PC-9 (cell line): ENCODE results near the gene CCDC68.

ENCODE experiments used
- CTCF ChIP-seq: fragments of 200-600 bp; sonication (generic); conservative IDR thresholded peaks from 2 replicates; pipeline ENCODE4 v1.6.1; 2017; ENCODE audit warnings: mixed run types, antibody characterized with exemption, mild to moderate bottlenecking, moderate library complexity
- EZH2 ChIP-seq: fragments of 200-600 bp; sonication (generic); IDR thresholded peaks from 2 replicates; pipeline ENCODE4 v1.8.0; 2017; ENCODE audit warnings: antibody characterized with exemption, low read depth

- TF ChIP-seq CTCF (no peak), EZH2 (no peak)
These were observed 41.2 kb downstream of the CCDC68 start for GRCh38 chr18:54918060-54918459.
